ENCODE results near the gene MUC5AC.

MUC5AC gene

DNA sequence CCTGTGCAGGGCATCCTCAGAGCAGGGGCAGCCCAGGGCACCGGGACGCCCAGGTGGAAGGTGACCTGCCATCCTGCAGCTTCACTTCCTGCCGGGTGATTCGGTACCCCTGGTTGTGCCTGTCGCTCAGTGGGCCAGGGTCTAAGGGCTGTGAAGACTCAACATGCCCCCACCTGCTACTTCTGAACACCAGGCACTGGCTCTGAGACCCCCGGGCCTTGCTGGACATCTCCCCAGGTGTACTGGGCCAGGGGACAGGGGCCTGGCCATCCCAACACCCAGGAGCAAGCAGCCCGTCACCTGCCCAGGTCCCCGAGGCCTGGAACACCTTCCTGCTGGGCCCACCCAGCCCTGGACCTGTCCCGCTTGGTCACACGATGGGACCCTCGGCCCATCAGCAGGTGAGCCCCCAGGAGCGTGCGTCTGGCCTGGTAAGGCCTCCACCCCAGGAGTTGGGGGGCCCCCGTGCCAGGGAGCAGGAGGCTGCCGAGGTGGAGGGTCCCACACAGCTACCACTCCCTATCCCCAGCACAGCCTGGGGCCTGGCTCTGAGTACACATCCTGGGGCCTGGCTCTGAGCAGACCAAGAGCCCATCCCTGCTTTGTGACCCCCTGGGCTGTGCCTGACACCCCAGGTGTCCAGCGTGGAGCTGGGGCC lies 61.2 kb downstream of the MUC5AC start:
- Histone ChIP-seq H3K4me3 (no peak overlapping the region), H3K27ac (no peak overlapping the region)

DNA sequence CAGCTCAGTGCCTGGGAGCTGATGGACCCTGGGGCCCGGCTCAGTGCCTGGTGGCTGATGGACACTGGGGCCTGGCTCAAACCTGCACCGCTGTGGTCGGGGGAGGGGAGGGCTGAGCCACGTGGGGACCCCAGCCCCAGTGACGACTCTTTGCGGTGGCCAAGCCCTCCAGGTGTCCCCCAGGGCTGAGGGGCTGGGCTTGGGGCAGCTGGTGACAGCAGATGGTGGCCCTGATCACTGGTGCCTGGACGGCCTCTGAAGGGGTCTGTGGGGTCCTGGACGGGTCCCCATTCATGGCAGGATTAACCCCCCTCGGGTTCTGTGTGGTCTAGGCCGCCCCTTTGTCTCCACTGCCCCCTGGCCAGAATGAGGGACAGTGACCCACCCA lies 61.7 kb downstream of the MUC5AC start:
- H3K4me3 ChIP-seq, result no peak overlapping the region
- H3K27ac ChIP-seq, result no peak overlapping the region

DNA sequence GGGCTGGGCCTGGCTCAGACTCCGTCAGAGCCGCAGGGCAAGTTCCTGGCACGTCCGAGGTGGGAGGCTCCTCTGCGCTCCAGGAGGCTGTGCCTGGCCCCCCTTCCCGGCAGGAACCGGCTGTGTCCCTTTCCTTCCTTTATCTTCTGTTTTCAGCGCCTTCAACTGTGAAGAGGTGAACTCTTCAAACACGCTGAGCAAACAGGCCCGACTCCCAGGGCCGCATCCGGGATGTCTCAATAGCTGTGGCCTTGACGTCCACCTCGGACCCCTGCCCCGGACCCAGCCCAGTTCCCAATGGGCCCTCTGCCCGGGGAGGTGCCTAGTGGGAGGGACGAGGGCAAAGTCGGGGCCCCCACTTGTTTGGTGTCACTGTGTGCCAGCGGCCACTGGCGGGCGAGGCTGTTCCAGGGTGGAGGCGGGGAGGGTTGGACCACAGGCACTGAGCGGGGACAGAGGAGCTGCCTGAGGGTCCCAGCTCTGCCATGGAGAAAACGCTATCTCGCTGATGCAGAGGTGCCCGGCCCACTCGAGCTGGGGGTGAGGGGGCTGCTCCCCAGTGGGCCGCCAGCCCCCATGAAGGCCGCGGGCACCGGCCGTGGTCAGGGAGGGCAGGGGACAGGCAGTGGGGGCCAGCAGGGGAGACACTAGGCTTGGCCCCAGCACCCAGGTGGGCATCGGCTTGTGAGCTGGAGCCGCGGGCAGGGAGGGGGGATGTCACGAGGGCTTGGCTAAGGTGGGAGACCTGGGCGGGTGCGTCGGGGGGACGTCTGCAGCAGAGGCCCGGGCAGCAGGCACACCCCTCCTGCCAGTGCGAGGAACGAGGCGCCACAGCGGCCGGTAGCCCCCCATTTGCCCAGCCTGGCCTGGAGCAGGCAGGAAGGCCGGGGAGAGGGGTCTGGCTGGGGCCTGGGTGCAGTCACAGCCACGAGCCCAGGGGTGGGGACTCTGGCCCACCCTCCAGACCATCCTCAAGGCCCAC lies 62.4 kb downstream of the MUC5AC start:
- Histone ChIP-seq H3K27ac (no peak overlapping the region), H3K4me3 (no peak overlapping the region)

DNA sequence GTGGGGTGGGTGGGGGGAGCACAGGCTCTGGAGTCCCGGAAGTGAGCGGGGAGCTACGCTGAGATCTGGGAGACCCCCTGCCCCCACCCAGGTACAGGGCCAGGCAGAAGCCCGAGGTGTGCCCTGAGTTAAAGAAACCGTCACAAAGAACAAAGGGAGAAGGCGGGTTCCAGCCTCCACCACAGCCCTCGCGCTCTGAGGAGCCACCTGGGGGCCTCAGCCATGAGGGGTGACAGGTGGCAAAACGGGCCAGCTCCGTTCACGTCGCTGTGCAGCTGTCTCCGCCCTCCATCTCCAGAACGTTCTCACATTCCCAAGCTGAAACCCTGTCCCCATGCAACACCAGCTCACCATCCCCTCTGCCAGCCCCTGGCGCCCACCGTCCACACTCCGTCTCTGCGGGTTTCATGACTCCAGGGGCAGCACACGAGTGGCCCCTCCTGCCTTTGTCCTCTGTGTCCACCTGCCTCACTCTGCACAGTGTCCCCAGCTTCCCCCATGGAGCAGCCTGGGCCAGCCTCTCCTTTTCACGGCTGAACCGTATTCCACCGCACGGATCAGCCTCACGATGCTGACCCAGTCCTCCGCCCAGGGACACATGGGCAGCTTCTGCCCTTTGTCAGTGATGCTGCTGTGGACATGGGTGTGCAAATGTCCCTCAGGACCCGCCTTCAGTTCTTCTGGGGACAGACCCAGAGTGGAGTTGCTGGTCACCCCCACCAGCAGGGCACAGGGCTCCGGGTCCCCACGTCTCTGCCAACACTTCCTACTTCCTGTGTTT lies 63.4 kb downstream of the MUC5AC start:
- no peak overlapping the region for H3K27ac ChIP-seq
- H3K4me3 ChIP-seq, result no peak overlapping the region

DNA sequence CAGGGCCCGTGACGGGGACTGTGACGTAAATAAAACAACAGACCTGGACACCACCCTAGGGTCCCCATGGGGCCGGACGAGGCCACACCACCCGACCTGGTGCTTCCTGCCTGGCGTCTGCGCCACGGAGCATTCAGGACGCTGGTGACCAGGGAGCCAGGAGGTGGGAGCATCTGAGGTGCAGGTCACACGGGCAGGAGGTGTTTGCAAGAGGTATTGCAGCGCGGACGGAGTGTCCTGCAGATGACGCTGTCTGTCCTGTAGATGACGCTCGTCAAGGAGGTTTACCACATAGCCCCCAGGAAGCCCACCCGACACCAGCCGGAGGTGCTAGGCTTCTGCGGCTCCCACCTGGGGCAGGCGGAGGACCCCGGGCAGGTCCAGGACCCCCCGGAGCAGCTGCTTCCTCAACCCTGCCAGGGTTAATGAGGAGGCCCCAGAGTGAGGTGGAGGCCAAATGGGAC lies 64.1 kb downstream of the MUC5AC start:
- H3K4me3 ChIP-seq, result no peak overlapping the region
- no peak overlapping the region for H3K27ac ChIP-seq

DNA sequence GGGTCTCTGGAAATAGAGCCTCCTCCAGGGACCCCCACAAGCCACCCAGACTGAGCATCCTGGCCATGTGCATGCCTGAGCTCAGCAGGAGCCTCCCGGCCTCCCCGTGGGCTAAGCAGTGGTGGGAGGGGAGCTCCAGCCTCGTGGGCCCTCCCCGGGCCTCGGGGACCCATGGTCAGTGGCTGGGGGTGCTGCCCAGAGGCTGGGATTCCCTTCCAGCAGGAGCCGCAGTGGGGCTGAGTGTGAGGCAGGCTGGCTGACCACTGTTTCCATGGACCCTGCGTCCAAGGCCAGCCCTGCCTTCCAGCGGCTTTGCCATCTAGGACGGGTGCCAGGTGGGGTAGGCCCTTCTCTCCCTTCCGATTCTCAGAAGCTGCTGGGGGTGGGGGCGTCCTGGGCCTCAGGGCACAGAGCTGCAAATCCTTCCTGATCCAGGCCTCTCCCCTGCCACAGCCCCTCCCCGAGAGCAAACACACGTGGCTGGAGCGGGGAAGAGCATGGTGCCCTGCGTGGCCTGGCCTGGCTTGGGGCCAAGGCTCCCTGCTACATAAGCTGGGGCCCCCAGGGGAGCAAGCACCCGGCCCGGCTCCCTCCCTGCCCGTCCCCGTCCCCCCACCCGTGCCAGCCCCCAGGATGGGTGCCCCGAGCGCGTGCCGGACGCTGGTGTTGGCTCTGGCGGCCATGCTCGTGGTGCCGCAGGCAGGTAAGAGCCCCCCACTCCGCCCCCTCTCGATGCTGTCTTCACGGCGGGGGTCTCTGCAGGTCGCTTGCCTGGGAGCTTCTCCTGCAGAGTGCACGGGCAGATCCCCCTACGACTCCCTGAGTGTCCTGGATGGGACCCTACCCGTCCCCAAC lies 65.0 kb downstream of the MUC5AC start, which contains the start of gene MUC5B:
Gene MUC5B, plus strand, starts transcription at position 576 of the 855 bp plus-strand sequence. Its CDS starts 58 bp downstream, at position 634.
- Histone ChIP-seq H3K27ac (no peak within 1 kb of the TSS), H3K4me3 (no peak within 1 kb of the TSS)

DNA sequence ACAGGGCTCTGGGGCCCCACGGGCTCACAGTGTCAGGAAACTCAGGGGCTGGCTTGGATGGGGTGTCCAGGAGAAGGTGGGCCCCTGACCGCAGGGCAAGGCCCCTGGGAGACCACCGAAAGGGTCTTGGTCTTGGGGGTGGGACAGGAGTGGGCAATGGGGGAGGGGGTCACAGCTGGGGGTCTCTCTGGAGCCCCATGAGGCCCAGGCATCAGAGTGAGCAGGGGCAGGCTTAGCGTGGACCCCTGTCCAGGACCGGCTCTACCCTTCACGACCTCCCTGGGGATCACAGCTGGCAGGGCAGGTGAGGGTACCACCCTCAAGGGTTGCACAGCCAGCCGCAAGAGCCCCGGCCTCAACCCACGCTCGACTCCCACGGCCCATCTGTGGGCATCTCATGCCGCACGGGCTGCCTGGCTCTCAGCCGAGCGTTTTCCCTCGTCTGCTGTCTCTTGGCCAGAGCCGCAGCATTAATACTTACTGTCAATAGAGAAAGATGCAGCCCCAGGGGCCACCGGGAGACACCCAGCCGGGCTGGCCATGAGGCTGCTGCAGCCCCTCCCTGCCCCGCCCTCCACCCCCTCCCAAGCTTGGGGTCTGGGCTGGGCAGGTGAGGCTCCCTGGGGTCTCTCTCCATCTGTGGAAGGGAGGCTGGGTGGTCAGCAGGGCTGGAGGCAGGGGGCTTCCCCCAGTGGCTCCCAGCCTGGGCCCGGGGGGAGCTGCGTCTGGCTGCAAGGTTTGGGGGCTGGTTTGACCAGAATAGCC lies 65.8 kb downstream of the MUC5AC start:
- H3K27ac ChIP-seq, result no peak overlapping the region
- no peak overlapping the region for H3K4me3 ChIP-seq

DNA sequence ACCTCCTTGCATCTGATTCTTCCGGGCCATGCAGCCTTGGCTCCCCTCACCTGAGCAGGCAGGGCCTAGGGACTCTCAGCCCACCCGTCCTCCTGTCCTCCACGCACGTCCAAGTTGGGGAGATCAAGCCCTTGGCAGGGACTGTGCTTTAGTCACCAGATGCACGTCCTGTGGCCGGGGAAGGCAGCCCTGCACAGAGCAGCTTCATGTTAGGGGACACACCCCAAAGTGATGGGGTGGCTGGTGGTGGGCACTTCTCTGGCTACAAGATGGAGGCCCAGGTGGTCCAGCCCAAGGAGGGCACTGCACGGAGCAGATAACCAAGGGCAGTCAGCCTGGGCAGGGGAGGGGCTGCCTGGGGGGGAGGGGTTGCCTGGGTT lies 66.3 kb downstream of the MUC5AC start:
- Histone ChIP-seq H3K4me3 (no peak overlapping the region), H3K27ac (no peak overlapping the region)

DNA sequence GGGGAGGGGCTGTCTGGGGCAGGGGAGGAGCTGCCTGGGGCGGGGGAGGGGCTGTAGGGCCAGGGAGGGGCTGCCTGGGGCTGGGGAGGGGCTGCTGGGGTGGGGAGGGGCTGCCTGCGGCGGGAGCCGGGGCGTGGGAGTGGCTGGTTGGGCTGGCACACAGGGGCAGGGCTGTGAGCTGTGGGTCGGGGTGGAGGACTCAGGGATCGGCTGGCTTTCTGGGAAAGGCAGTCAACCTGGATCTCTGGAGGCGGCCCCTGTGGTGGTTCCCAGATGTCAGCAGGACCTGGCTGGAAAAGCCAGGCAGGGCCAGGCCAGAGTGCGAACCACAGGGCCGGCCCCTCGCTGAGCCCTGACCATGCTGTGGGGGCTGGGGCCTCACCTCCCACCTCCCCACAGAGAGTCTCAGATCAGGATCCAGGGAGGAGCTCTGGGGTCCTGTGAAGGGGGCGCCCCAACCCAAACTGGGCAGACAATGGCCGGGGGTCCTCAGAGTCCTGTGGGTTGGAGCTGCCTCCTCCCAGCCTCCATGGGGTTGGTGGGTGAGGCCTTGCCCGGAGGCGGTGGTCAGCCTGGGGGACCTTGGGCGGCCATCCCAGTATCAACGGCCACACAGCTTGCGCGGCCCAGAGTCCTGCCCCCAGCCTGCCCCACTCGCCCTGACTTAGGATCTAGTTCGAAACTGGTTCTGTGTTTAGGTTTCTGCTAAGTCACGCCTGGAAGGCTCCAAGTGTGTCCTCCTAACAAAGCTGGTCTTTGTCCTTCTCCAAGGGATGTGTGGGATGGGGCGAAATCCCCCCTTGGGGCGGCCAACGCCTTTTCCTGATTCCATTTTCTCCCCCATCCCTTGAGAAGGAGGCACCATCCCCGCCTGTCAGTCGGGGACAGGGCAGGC lies 67.0 kb downstream of the MUC5AC start:
- H3K4me3 ChIP-seq, result no peak overlapping the region
- H3K27ac ChIP-seq, result peak overlapping the region in 1 of 21 experiments; percentile 50

DNA sequence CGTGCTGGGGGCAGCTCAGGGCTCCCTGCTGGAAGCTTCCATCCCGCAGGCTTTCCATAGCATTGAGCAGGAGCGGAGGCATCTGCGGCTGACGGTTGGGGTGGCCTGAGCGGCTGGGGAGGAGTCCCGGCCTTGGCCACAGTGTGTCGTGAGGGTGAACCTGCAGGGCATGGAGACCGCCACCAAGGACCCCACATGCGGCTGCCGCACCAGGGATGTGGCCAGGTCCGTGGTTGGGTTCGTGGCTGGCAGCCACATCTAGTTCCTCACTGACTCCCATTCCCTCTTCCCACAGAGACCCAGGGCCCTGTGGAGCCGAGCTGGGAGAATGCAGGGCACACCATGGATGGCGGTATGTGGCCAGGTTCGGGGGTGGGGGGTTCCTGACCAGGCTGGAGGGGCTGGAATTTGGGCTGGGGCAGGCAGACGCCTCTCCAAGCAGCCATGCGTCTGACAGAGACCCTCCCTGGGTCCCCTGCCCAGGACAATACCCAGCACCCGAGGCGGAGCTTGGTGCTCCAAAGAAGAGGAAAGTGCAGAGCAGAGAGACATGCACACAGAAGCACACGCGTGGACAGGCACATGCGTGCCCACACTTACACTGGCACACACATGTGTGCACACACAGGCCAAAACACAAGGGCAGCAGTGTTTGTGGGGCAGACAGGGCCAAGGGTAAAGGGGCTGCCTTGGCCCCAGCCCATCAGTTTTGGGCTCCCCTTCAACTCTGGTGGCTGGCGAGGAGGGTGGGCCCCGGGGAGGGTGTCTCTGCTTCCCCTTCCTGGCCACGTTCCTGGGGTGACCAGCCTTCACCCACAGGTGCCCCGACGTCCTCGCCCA lies 67.9 kb downstream of the MUC5AC start:
- Histone ChIP-seq H3K4me3 (no peak overlapping the region), H3K27ac (peak overlapping the region in 1 of 21 experiments; percentile 17)

DNA sequence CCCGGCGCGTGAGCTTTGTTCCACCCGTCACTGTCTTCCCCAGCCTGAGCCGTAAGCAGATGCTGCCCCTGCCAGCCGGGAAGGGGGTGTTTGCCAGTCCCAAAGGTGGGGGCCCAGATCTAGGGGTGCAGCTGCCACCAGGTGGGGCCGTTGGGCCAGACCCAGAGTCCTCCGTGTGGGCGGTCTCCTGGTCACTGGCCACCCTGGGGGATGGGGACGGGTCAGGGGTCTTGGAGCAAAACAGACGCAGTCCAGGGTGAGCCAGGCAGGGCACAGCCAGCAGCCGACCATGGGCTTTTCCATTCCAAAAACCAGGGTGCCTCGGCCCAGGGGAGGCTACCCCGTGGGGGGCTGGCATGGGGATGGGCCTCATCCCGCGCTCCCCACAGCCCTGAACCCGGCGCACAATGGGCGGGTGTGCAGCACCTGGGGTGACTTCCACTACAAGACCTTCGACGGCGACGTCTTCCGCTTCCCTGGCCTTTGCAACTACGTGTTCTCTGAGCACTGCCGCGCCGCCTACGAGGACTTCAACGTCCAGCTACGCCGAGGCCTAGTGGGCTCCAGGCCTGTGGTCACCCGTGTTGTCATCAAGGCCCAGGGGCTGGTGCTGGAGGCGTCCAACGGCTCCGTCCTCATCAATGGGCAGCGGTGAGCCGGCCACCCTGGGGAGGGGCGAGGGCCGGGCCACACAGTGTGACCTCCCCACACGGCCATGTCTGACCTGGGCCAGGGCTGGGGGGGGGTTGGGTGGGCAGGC lies 68.7 kb downstream of the MUC5AC start:
- Histone ChIP-seq H3K27ac (no peak overlapping the region), H3K4me3 (no peak overlapping the region)

DNA sequence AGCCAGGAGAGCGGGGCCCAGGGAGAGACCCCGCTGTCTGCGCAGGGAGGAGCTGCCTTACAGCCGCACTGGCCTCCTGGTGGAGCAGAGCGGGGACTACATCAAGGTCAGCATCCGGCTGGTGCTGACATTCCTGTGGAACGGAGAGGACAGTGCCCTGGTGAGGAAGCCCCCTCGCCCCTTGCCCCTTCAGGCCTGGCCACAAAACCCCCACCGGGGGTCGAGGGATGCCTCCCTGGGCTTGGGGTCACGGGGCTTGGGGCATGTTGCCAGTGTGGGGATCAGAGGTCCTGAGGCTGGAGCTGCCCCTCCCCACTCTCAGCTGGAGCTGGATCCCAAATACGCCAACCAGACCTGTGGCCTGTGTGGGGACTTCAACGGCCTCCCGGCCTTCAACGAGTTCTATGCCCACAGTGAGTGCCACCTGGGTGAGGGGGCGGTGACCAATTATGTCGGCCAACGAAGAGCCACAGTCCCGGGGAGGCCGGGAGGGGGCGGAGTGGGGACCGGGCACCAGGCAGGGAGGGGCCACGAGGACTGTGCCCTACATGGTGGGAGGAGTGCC lies 69.3 kb downstream of the MUC5AC start:
- no peak overlapping the region for H3K4me3 ChIP-seq
- H3K27ac ChIP-seq, result no peak overlapping the region

DNA sequence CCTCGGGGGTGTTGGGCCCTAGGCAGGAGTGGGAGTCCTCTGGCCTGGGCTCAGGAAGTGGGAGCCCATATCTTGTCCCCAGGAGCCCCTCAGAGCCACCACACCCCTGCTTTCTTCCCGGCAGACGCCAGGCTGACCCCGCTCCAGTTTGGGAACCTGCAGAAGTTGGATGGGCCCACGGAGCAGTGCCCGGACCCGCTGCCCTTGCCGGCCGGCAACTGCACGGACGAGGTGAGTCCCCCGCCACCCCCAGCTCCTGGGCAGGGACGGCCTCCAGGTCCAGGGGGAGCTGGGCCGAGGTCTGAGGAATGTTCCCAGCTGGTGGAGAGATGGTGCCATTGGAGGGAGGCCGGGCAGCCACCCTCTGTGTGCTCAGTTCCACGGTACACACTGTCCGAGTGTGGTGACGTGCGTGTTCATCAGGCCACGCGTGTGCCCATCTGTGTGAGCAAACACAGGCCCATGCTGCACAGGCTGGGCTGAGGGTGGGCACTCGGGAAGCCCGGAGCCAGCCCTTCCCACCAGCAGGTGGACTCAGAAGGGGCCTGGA lies 69.9 kb downstream of the MUC5AC start:
- no peak overlapping the region for H3K27ac ChIP-seq
- no peak overlapping the region for H3K4me3 ChIP-seq

DNA sequence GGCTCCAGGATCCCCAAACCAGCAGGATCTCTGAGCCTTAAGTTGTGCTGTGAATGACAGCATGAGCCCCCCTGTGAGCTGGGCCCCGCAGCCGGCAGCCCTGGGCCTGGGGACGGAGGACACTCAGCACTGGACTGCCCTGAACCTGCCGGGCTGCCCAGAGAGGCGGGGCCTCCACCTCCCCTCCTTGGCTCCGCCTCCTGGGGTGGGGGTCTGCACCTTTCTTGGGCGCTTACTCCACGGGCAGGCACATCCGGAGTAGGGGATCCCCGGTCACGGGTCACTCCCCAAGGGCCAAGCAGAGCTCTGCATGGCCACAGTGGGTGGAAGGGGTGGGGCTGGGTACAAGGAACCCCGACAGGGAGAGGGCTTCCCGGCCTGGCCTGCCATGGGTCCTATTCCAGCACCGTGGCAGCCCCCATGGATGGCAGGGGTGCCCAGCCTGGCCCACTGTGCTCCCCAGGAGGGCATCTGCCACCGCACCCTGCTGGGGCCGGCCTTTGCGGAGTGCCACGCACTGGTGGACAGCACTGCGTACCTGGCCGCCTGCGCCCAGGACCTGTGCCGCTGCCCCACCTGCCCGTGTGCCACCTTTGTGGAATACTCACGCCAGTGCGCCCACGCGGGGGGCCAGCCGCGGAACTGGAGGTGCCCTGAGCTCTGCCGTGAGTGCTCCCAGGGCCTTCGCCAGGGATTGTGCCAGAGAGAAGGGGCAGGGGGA lies 70.5 kb downstream of the MUC5AC start:
- Histone ChIP-seq H3K27ac (no peak overlapping the region), H3K4me3 (no peak overlapping the region)
